GM18505 (cell line): ENCODE data around the gene TRPV2.
A peak's percentile ranks its signal among the peaks of the same experiment; 100 is the strongest.
"Not testable (repeated sequence)": the region's sequence is repeated elsewhere in the genome, so short reads cannot be mapped to it uniquely, and the experiment has no call there.

Experiments
- ATAC-seq: cut with Tn5 transposase; IDR thresholded peaks from one replicate; pipeline ENCODE4 v1.9.1; 2021; ENCODE audit not compliant: unreplicated experiment
- POLR2A ChIP-seq: IDR thresholded peaks from 4 replicates; pipeline ENCODE4 v1.6.1; 2011; ENCODE audit warnings: borderline replicate concordance; ENCODE audit not compliant: insufficient read depth, insufficient read length; ENCODE audit errors: extremely low read depth

Gene TRPV2

DNA sequence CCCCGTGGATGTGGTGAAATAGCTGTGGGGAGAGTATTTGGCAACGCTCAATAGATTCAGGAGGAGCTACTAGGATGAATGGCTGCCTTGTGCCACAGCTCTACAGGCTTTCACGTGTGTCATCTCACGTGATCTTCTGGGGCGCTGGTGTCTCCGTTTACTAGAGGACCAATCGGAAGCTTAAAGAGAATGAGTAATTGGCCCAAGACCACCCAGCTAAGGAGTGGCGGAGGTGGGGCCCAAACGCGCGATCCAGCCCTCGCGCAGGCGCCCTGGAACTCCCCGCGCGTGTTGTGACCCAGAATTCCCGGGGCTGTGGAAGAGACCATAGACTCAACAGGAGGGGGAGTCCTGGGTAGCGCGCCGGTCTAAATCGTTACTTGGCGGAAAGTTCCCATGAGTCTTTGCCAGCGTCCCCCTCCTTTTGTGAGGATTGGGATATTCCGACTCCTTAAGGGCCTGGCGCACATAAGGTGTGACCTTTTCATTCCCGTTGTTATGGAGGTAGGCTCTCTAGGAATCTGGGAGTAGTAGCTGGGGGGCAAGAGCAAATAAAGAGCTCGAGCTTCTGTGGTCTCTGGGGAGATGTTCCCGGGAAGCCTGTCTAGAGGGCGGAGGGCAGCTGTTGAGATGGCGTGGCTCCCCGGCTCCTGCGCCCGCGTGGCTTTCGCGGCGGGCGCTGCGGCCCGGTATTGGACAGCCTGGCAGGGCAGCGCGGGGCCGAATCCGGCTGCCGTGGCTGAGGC lies 23.4 kb downstream of the TRPV2 start:
- ATAC-seq, result peak; percentile 77
- peak; percentile 98 for TF ChIP-seq POLR2A

DNA sequence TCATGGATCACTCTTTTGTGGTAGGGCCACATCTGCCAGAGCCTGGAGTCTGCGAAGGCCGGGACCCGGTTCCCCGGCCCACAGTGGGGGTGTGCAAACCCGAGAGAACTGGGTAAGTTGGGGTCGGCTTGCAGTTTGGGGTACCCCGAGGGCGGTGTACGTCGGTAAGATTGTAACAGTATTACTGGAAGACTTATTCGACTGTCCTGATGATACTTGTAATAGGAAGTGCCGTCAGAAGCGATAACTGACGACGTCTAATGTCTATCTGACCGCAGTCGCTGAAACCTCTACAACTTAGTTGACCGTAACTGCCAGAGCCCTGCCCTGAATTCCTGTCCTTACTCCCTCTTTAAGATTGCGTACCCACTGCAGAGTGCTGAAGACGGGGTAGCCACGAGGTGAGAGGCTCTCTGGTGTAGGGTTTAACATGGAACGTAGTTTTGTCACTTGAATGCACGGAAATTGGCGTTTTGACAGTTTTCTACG lies 24.0 kb downstream of the TRPV2 start:
- TF ChIP-seq POLR2A, result no peak
- peak; percentile 7 for ATAC-seq

DNA sequence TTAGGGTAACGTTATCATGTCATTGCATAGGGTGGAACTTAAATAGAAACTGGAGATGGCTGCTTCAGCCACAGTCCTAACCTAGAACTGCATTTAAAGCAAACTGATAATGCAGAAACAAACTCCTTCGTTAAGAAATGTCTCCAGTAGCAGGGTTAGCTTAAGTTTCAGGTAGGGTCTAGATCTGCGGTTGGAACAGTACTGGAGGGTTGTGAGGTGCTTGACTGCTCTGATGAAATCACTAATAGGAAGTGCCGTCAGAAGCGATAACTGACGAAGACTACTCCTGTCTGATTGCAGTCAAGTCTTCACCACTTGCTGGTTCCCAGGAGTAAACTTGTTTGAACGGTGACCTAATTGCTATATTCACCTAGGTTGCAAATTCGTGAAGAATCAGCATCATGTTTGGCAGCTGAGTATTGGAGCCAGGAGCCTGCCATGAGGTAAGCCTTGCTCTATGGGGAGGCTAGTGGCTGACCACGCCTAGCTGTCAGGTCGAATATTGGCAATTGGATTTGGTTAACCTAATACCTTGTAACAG lies 24.5 kb downstream of the TRPV2 start:
- no peak for ATAC-seq

GRCh38 chr17:16440354-16440753 lies 25.0 kb downstream of the TRPV2 start:
- not testable (repeated sequence) for ATAC-seq

More for the DNA sequence above, 24.5 kb downstream of the TRPV2 start:
- TF ChIP-seq POLR2A, result no peak

DNA sequence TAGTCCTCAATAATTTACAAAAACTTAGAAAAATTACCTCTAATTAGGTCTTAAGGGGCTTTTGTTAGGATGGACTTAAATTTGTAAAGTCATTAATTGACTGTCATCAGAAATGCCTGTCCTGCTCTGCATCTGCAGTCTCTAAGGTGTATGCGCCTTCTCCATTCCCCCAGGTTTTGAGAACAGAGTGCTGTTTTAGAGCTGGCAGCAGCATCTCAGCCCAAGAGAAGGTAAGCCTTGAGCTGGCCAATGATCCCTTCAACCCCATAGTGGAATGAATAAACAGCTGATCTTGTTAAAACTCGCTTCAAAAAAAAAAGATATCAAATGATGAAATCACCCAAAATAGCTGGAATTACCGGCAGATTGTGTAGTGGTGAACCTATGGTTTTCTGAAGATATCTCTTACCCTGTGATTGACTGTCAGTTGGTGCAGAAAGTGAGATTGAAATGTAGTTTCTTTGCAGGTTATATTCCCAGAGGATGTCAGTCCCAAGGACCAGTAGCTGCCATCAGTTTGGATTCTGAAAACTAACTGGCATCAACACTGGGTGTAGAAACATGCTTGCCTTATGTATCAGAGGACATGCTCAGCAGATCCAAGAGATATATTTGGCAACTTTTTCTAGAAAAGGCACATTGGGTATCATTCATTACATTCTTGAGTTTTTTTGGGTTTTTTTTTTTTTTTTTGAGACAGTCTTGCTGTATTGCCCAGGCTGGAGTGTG lies 25.7 kb downstream of the TRPV2 start:
- peak; percentile 30 for TF ChIP-seq POLR2A
- no peak for ATAC-seq

- no peak for ATAC-seq
- no peak for TF ChIP-seq POLR2A
These were observed 26.8 kb downstream of the TRPV2 start for GRCh38 chr17:16442141-16442540.

GRCh38 chr17:16442594-16443510 lies 27.5 kb downstream of the TRPV2 start:
- no peak for TF ChIP-seq POLR2A
- ATAC-seq, result no peak

- no peak for ATAC-seq
- TF ChIP-seq POLR2A, result peak; percentile 56
These were observed 28.3 kb downstream of the TRPV2 start for GRCh38 chr17:16443511-16444257.

- TF ChIP-seq POLR2A, result peak; percentile 40
- no peak for ATAC-seq
These were observed 29.0 kb downstream of the TRPV2 start for GRCh38 chr17:16444258-16444886.

DNA sequence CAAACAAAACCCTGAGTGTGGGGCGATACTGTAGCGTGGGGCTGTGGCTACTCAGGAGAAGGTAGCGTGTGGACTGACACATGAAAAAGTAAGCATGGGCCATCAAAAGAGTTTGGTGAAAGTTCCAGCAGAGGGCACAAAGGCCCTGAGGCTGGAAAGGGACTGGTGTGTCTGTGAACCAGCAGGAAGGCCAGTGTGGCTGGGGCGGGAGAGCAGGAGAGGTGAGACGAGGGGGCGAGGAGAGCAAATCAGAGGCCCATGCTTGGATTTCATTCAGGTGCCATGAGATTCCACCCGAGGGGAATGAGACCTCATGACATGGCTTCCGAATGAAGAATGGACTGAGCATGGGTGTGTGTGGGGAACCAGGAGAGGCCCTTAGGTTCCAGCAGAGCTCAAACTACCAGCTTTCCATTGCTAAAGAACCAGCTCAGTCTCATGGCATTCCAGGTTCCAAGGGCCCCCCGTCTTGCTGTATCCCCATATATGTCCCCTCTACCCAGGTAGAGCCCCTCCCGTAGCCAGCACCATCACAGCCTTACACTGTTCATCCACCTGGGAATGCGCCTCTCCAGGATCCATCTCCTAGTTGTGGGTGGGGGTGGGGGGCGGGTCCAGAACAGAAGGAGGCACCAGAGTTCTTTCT lies 31.1 kb downstream of the TRPV2 start:
- ATAC-seq, result no peak
- peak; percentile 40 for TF ChIP-seq POLR2A

DNA sequence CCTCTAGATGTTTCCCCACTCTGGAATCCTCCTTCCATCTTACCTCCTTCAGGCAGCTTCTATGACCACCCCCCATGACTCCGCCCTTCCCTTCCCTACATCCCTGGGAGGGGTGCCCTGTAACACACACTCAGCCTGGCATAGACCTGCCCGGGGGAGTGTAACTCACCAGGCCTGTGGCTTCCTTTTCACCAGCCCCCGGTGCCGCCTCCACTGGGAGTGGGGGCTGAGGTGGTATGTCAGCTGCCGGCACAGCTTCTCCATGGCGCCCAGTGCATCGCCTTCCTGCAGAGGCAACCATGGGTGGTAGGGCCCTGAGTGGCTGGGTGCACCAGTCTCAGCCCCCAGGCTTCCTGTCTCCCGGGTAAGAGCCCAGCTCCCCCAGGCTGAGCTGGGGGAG lies 32.3 kb downstream of the TRPV2 start:
- ATAC-seq, result no peak

More for the DNA sequence above, 32.3 kb downstream of the TRPV2 start:
- no peak for TF ChIP-seq POLR2A
